Hypothalamus (tissue), 51 donors: ENCODE results near the gene ZMYM3.
A peak's percentile ranks its signal among the peaks of the same experiment; 100 is the strongest.

Source experiments
- DNase-seq, 51 donors: peaks; one replicate each; lab custom pipeline; 2025; lab: John Stamatoyannopoulos, UW

The ZMYM3 gene

DNA sequence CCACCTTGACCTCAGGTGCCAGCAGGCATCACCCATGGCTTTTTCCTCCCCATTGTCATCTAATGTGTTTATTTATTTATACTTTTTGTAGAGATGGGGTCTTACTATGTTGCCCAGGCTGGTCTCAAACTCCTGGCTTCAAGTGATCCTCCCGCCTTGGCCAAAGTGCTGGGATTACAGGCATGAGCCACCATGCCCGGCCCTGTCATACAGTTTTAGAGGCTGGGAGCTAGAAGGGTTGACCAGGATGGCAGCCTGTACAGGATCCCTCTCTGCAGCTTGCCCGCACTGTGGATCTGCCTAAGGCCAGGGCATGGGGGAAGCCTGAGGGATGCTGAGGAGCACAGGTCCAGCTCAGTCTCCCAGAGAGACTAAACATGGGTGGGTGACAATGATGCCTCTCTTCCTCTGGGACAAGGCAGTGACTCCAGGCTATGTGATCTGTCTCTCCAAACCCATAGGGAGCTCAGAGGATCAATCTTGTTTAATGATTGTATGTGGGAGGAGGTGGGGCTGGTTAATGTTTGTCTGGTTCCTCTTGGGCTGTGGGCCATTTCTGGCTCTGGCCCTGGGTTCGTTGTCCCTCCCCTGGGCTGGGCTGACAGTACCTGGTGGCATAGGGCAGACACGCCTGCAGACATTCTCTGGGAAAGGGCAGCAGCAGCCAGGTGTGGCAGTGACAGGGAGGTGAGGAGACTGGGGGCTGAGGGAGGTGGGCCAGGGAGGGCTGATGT is 39.2 kb downstream of the ZMYM3 start:
- DNase-seq: no peak

DNA sequence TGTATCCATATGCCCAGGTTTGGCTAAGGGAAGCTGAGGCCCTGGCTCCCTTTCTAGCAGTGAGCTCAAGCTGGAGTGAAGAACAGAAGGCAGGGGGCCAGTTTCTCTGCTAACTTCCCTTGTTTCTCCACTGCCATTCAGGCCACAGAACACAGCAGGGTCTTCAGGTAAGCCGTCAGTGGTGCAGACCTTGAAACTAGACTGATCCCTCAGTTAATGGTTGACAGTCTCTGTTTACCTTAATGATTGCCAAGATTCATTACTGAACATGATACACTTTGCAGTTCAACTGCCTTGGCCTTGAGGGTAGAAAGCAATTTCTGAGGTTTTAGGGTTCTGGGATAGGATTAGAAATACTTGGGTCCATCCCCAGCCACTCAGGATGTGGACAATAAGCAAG is 39.8 kb downstream of the ZMYM3 start:
- no peak for DNase-seq

DNA sequence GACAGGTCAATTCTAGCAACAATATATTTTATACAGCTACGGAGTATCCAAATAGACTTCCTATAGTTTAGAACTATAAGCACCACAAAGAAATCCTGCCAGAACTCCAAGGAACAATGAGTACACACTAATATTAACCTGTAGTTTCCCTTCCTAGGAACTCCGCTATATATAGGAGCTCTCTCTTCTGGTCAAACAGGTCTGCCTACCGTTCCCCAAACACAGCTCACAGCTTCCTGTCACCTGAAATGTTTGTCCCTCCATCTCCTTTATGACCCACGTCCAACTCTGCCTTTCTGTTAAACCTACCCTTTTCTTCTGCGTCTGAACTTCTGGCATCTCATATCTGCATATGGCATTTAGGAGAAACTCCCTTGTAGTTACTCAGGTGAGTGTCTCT is 41.4 kb downstream of the ZMYM3 start:
- no peak for DNase-seq

DNA sequence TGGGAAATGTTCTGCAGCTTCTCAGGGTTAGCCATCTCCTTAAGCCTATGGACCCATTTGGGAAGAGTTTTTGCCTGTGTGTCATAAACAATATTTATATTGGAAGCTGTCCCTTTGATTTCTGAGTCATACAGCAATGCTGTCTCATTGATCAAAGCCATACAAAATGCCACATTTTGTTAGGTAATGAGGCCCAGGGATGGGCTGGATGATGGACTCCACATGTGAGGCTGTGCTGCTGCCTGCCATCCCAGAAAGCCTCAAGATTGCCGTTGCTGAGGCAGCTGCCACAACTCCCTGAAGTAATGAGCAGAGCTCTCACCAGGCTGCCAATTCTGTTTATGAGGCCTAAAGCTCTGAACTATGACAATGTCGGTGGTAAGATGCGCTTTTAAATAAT is 43.1 kb downstream of the ZMYM3 start:
- DNase-seq: no peak

DNA sequence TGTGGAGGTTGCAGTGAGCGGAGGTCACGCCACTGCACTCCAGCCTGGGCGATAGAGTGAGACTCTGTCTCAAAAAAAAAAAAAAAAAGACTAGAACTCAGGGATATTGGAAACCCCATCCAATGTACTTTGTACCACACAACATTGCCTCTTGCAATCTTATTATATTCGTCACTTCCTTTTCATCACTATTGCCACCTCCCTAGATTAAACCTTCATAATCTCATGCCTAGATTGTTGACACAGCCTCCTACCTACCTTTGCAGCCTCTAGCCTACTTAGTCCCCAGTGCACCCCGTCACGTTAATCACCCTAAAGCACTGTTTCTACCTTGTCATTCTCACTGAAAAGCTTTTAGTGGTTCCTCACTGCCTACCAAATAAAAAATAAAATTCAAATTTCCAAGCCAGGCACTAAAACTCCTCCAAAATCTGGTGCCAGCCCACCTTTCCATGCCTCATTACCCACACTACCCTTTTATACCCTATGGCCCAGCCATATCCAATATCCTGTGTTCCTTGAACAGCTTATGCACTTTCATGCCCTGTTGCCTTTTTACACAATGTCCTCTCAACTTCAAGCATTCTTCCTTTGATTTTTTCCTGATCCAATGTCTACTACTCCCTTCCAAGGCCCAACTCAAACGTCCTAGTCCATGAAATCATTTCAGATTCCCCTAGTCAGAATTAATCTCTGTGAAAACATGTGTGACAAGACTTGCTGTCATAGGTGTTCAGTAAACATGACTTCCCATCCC is 54.5 kb downstream of the ZMYM3 start:
- no peak for DNase-seq

DNA sequence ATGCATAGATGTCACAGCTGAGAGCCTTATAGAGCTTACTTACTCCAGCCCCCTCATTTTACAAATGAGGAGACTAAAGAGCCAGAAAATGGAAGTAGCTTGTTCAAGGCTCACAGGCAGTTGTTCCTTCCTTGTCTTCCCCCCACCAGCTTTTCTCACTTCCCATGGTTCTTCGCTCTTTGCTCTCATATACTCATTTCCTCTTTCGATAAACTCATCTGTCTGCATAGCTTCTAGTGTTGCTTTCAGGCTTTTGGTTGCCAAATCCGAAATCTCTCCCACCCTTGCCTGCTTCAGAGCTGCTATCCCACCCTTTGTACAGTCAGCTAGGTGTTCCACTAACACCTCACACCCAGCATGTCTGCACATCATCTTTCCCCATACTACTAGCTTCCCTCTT is 55.9 kb downstream of the ZMYM3 start:
- DNase-seq: peak in 1 of 51 donors; percentile 1

DNA sequence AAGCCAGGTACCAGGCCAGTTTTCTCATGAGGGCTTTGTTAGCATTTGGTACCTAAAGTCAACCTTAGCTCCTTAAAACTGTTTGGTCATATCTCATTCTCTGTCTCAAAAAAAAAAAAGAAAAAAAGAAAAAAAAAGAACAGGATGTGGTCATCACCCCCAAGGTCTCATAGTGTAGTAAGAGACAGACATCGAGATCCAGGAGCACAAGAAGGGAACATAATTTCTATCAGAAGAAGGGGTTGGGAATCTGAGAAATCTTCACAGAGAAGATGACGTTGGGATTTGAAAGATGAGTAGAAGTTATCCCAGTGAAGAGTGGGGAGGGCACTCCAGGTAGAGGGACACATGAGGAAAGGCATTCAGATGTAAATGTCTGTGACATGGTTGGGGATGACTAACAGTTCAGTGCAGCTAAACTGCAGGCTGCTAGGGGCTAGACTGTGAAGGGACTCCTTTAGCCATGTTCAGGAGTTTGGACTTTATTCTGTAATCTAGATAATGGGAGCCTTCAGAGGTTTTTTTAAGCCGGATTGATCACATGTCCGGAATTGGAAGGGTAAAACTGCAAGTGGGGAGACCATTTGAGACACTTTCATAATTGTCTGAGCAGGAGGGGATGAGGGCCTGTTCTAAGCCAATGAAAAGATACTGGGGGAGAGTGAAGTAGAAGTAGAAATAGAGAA is 57.8 kb downstream of the ZMYM3 start:
- DNase-seq: no peak

DNA sequence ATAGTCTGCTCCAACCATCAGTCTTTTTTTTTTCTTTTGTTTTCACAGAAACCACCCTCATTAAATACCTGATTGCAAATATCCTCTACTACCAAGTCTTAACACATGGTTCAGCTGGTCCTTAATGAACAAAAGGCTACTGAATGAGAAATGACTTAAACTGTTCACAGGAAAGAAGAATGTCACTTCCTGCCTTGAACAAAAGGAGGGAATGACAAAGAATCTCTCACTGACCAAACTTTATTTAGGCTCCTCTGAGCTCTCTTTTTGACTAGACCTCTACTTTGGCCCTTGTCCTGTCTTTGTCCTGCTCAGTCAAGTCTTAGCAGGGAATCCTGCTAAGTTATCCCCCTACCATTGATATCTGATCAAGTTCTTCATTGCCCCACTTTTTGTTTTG is 62.7 kb downstream of the ZMYM3 start:
- DNase-seq: no peak
